ENCODE data around the gene ZFYVE1.
A peak's percentile ranks its signal among the peaks of the same experiment; 100 is the strongest.
"Not testable (repeated sequence)": the region's sequence is repeated elsewhere in the genome, so short reads cannot be mapped to it uniquely, and the experiment has no call there.

Gene ZFYVE1

DNA sequence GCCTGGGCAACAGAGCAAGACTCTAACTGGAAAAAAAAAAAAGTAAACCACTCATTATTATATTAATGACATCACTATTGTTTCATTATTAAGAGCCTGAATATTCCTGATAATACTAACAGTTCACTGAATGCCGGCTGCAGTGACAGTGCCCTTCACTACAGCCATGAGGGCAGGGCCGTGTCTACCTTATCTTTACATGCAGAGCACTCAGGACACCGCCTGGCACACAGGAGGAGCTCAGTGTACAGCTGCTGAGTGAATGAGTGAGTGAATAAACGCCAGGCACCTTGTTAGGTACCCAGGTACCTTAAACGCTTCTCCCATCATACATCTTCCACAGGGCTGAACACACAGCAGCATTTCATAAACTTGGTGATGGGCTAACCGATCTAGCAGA is 23.2 kb downstream of the ZFYVE1 start:
- no peak for DNase-seq

DNA sequence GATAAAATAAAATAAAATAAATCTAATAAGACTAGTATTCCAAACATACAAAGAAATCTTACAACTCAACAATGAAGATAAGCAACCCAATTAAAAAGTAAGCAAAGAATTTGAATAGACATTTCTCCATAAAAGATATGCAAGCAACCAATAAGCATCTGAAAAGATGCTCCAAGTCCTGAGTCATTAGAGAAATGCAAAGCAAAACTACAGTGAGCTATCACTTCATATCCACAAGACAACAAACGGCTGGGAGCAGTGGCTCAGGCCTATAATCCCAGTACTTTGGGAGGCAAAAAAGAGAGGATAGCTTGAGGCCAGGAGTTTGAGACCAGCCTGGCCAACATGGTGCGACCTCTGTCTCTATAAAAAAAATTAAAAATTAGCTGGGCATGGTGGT is 26.8 kb downstream of the ZFYVE1 start:
- no peak for DNase-seq

DNA sequence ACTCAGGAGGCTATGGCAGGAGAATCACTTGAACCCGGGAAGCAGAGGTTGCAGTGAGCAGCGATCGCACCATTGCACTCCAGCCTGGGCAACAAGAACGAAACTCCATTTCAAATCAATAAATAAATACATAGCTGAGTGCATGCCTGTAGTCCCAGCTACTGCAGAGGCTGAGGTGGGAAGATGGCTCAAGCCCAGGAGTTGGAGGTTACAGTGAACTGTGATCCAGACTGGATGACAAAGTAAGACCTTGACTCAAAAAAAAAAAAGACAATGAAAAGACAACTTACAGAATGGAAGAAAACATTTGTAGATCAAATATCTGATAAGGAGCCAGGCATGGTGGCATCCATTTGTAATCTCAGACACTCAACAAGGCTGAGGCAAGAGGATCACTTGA is 27.6 kb downstream of the ZFYVE1 start:
- no peak for DNase-seq

DNA sequence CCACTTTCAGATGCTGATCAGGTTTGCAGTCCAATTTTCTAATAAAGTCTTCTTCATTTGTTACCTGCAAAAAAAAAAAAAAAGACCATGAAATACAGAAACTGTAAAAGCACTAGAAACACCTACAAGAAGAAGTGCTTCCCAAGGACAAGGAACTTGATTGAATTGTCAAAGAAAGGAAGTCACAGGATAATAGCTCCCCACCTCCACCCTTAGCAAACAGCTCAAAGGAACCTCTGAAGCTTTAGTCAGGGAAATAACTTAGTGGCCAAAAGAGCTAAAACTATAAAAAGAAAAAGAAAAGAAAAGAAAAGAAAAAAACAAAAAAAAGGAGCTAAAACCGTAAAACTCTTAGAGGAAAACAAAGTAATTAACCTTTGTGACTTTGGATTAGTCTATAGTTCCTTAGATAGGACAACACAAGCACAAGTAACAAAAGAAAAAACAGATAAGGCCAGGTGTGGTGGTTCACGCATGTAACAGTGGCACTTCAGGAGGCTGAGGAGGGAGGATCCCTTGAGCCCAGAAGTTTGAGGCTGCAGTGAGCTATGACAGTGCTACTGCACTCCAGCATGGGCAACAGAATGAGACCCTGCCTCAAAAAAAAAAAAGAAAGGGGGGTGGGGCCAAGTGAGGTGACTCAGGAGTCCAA is 28.5 kb downstream of the ZFYVE1 start:
- DNase-seq, result no peak

DNA sequence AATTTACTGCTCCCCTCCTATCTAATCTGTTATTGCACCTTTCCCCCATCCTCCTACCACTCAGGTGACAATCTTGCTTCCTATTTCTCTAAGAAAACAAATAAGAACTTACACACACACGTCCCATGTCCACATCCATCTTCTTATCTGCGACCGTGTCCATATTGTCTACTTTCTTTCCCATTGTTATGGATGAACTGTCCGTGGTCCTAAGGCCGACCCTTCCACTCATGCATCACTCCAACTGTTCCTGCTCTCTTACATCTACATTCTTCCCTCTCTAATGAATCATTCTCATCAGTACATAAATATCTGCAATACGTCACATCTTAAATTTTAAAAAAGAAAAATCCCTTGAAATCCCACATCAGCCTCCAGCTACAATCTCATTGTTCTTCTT is 30.0 kb downstream of the ZFYVE1 start:
- DNase-seq, result no peak

DNA sequence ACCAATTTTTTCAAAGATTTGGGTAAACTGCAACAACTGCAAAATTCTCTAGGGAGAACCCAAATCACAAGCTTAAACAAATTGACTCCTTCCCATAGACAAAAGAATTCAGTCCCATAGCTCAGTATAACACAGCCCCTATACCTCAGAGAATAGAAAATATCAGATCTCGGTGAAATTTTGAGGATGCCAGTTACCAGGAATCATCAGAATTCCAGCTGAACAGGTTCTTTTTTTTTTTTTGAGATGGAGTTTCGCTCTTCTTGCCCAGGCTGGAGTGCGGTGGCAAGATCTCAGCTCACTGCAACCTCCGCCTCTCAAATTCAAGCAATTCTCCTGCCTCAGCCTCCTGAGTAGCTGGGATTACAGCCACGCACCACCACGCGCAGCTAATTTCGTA is 36.7 kb downstream of the ZFYVE1 start:
- DNase-seq, result no peak

DNA sequence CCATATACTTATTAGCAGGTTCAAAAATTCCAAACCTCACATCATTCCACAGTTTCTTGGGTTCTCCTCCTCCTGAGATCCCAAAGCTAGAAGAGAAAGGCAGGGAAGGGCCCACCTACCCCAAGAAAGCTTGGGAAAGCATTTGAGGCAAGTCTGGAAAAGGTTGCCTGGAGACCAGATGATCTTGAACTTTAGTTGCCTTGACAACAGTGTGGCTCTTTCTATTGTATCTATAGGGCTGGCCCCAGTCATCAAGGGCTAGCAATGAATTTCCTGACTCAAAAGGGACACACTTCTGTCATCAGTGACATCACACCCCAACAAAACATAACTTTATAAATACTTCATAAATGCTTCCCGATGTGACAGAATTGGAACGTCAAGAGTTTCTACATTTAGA is 40.0 kb downstream of the ZFYVE1 start:
- DNase-seq, result no peak

DNA sequence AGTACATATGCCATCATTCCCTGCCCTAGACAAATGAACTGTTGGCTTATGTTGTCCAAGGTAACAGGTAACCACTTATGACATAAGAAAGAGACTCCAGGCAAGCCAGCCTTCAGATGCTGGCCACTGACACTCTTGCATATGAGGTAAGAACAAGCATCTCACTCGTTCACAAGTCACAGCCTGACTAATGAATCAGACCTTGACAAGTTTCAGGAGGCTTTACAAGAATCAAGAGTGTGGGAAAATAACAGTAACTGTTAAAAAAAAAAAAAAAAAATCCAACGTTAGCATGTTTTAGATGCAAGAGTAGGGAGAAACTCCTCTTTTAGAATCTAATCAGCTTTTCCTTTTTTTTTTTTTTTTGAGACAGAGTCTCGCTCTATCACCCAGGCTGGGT is 40.7 kb downstream of the ZFYVE1 start:
- no peak for DNase-seq

DNA sequence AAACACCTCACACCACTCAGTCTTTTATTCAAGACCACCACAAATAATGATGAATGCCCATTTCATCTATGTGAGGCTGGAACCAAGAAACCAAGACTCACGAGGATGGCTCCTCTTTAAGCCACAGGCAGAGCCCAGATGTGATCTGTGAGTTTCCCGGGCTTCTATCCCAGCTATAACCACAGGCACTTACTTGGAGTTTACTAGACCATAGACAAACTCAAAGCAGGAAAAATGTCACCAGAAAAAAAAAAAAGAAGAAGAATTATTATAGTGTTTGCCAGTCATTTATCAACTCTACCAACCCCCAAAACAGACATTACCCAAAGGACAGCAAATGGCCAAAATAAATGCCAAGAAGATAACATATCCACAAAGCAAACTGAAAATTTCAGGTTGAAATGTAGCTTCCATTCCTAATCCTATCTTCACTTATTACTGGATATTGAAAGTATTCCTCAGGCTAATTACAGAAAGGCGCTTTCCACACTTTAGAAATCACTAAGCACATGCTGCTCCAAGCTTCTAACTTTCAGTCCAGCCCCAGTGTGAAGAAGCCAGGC is 44.7 kb downstream of the ZFYVE1 start:
- DNase-seq, result no peak

DNA sequence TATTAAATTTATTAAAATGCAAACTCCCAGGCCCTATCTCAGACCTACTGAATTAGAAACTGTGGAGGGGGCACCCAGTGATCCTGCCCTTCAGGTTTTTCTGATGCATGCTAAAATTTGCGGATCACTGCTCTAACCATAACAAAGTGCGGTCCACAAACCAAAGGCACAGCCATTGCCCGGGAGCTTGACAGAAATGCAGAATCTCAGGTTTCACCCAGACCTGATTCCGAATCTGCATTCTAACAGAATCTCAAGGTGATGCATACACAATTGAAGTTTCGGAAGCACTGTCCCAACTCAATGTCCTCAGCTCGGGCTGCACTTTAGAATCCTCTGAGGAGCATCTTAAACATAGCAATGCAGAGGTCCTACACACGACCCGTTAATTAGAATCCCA is 46.0 kb downstream of the ZFYVE1 start:
- DNase-seq, result no peak

DNA sequence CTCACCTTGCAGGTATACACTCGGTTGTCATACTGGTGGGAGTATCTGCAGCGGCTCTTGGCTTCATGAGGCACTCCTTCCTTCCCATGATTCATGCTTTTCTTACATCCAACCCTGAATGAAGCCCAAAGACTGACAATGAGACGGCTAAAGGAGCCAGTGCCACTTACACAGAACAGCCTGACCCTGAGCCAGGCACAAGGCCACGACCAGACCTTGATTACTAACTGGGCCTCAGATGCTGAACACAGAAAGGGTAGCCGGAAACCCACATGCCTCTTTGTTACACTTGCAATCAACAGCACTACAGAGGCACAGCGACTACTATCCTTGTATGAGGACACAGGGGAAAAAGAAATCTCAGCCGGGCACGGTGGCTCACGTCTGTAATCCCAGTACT is 48.0 kb downstream of the ZFYVE1 start:
- DNase-seq, result no peak

DNA sequence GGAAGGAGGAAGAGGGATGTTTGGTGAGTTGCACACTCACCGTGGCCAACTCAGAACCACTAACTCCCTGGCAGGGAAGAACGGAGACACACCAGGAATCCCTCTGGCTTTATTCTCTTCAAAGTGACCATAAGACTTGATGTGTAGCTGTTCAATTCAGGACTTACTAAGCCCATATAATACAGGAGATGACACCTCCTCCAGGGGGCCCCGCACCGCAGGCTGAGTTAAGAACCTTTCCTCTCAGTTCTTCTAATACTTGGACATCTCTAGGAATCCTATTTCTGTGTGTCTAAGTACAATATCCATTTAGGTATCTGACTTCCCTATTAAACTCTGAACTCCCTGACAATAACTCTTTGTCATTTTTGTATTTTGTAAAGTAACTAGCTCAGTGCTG is 51.1 kb downstream of the ZFYVE1 start:
- no peak for DNase-seq

DNA sequence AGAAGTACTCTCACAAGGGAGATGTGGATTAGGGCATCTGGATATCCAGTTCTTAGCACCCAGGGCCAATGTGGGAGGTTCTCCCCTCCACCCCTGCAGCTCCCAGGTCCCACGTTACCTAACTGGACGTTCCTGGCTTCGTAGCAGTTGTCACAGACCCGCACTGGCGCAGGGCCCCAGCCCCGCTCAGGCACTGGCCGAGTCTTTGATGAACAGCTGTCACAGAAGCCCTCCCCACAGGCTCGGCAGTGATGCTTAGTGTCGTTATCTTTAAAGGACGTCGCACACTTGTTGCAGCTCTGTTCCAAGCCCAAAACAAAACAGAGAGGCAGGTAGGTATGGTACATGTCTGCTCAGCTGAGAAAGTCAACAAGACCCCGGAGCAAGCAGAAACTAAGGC is 52.2 kb downstream of the ZFYVE1 start:
- no peak for DNase-seq

DNA sequence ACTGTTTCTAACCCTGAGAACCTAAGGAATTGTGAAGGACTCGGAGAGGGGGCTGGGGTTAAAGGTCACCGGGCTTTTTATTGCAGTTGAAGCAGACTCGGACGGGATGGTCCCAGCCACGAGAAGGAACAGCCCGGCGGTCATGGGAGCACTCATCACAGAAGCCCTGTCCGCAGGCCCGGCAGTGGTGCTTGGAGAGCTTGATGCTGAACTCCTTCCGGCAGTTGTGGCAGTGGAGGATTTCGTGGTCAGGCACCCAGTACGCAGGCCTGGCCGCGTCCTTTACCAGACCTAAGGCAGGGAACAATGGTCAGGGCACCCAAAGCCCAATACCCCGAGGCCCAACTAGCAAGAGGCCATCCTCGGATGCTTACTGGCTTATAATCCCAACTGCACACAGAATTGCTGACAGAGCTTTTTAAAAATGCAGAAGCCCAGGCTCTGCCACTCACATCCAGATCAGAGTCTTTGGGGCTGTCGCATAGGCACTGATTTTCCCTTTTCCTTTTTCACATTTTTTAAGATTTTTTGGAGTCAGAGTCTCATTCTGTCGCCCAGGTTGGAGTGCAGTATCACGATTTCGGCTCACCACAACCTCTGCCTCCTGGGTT is 56.0 kb downstream of the ZFYVE1 start:
- DNase-seq, result no peak

DNA sequence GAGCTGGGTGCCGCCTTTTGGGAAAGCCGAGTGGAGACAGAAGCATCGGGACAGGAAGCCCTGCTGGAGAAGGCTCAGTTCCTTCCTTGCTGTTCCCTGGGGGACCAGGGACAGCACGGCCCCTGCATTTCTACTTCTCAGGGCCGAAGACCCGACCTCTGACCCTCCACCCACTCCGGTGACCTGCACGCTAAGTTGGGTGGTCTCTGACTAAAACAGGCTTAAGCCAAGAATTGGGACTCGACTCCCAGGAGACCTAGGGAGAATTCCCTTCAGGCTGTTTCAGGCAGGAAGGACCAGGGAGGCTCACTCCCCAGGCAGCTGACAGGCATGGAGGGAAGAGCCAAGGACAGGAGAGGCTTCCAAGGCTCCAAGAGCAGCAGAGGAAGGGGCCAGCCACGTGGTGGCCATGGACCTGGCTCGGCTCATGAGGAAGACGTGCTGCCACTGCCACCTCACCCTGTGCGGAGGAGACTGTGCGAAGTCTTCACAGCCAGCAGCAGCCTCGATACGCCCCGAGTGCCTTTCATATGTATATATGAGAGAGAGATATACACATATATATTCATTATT is 56.8 kb downstream of the ZFYVE1 start:
- DNase-seq, result no peak

DNA sequence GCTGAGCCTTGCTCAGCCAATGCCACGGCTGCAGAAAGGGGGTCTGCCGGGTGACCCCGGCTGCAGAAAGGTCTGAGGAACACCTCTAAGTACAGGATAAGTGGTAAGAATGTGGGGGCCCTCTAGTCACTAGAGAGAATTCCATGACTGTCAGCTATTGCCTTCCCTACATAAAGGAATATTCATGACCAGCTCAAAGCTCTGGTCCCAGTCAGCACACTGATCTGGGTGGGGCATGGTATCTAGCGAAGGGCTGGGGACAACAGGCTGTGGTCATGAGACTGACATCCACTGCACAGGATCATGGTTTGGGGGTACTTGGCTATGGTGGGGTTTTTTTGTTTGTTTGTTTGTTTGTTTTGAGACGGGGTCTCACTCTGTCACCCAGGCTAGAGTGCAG is 58.6 kb downstream of the ZFYVE1 start:
- no peak for DNase-seq

DNA sequence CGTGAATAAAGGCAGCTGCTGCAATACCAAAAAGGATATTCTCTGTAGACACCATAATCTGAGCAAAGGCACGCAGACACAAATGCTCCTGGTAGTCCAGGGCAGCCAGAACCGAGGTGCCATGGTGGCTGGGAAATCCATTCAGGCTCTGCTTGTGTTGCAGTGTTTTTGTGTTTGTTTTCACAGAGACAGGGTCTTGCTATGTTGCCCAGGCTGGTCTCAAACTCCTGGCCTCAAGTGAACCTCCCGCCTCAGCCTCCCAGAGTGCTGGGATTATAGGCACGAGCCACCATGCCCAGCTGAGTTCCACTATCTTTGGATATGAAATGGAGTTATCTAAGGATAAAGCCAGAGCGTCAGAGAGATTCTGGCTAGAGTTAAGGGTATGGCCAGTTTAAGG is 60.9 kb downstream of the ZFYVE1 start:
- no peak for DNase-seq

DNA sequence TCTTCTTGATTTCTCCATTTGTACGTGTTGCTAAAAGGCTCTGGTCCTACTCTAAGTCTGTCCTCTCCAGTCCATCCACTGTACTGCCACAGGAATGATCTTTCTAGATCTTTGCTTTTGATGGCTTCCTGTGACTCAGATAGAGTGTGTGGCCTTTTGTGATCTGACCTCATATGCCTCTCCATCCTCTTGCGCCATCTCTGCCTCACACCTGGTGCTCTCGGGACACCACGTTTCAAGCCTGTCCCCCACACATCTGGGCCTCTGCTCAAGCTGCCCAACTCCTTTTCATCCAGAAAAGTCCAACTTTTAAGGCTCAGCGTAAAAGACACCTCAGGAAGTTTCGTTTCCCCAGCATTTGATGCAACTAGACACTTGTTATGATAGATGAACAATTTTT is 61.7 kb downstream of the ZFYVE1 start:
- DNase-seq, result peak; percentile 25

DNA sequence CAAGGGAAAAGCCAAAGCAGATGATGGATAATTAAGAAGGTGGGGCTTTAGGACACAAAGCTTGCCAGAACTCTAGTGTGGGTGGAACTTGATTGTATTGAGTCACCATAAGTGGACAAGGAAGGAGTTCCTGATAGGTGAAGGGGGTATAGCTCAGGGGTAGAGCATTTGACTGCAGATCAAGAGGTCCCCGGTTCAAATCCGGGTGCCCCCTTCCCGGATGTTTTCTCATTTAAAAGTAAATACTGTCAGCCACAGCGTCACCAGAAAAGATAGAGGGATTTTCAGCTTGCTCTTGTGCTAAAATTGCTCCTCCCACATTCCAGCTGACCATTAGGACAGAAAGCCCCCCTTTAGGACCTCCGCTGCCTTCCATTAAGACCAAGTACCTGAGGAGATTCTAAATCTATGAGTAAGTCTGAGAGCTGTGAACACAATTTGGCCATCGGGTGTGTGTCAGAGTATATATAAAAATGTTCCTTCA is 64.0 kb downstream of the ZFYVE1 start:
- peak; percentile 88 for DNase-seq

DNA sequence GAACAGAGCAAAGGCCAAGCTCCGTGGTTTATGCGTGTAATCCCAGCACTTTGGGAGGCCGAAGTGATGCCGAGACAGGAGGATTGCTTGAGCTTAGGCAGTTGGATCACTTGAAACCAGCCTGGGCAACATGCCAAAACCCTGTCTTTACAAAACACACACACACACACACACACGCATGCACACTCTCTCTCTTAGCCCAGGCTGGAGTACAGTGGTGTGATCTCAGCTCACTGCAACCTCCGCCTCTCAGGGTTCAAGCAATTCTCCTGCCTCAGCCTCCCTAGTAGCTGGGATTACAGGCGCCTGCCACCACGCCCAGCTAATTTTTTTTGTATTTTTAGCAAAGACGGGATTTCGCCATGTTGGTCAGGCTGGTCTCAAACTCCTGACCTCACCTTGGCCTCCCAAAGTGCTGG is 64.6 kb downstream of the ZFYVE1 start:
- peak; percentile 61 for DNase-seq

DNA sequence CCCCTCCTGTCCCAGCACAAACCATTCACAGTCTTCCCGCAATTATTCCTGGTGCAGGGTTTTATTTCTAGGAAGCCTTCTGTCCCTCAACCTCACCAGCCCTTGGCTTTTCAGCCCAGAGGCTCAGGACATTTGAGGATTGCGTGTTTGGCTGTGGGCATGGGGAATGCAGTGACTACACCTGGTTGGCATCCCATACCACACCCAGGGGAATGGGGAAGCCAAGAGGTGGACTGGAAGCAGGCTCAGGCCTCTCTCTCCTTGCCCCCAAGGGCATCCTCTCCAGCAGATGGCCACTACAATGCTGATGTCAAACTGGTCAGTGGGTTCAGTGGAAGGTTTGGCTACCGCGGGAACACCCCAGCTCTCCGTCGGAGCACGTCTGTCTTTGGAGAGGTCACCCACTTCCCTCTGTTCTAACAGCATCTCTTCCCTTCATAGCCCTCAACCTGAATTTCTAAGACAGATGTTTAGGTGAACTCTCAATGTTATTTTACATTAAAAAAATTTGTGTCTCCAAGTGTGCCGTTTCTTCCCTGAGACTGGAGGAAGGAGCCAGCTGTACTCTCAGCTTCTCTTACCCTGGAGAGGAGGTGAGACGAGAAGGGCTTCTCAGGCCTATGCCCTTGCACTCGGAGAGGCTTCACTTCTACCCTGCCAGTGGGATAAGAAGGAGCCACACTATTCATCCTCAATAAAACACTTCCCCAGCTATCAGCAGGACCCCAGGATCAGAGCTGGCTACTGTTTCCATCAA is 65.1 kb downstream of the ZFYVE1 start:
- peak; percentile 21 for DNase-seq

DNA sequence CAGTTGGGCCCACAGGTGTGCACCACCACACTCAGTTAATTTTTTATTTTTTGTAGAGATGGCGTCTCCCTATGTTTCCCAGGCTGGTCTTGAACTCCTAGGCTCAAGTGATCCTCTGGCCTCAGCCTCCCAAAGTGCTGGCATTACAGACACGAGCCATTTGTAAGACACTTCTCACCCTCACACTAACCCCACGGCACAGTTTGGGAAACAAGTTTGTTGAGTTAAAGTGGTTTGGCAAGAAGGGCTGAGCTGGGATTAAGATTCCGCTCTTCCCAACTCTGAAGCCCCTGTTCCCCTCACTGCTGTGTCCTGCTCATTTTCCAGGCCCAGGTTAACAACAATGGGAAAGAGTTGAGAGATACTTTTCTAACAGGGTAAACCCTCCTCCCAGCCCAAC is 65.9 kb downstream of the ZFYVE1 start:
- not testable (repeated sequence) for DNase-seq

DNA sequence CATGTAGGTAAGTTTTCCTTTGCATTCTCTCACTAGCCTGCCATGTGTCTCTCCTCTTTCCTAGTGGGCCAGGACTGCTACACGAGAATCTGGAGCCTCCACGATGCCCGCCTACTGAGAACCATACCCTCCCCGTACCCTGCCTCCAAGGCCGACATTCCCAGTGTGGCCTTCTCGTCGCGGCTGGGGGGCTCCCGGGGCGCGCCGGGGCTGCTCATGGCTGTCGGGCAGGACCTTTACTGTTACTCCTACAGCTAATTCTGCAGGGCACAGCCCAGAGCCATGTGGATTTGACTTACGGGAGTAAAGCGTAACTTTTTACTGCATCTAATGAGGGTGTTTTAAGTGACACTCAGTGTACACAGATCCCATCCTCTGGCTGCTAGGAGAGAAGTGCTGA is 68.4 kb downstream of the ZFYVE1 start:
- DNase-seq, result no peak

DNA sequence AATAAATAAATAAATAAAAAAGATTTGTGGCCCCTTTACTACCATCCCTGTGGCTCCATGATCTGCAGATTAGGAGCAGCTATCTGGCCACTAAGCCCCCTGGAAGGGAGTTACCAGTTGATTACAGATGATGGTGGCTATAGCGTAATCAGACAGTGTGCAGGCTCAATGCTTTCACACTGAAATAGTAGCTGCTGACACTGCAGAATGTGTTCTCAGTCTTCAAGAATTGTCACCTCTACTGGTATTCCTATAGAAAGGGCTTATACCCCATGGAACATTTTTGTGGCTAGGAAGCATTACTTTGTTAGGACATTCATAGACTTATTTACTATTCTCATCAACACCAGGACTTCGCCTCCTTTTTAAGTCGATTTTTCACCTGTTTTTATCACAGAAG is 69.7 kb downstream of the ZFYVE1 start:
- DNase-seq, result no peak

Data from fibroblast of skin of right biceps (primary cell).